Panc1 (cell line): ENCODE measurements around the gene ENDOG.

Experiments used
- POLR2AphosphoS5 ChIP-seq: IDR thresholded peaks from 2 replicates; pipeline ENCODE4 v1.6.1; 2012; ENCODE audit warnings: mild to moderate bottlenecking, low read depth, low read length, moderate library complexity
- TF ChIP-seq, protein P1 (sequence below): fragments of 450-650 bp; IDR thresholded peaks from 2 replicates; pipeline ENCODE4 v1.5.1; 2017; ENCODE audit warnings: mild to moderate bottlenecking
- TF ChIP-seq, protein P2 (sequence below), 2 experiments: IDR thresholded peaks; 2 replicates each; pipeline ENCODE4 v1.6.1; 2011 to 2012; ENCODE audit warnings: low read depth in 2 of 2, control low read depth in 1 of 2, low read length in 1 of 2, mild to moderate bottlenecking in 1 of 2, moderate library complexity in 1 of 2; ENCODE audit not compliant: insufficient read depth in 1 of 2

DNA sequence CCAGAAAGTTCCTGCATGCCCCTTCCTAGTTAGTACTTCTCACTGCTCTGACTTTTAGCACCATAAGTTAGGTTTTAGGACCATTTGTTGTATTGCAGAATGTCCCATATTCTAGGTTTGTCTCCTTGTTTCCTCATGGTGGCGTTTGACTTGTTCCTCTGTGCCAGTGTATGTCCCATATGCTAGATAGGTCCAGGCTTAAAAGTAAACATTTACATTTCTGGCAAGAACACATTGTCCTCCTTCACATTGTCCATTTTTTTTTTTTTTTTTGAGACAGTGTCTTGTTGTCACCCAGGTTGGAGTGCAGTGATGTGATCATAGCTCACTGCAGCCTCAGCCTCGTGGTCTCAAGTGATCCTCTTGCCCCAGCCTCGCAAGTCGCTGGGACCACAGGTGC lies 15.8 kb upstream of the ENDOG start:
- TF ChIP-seq, protein P1, sequence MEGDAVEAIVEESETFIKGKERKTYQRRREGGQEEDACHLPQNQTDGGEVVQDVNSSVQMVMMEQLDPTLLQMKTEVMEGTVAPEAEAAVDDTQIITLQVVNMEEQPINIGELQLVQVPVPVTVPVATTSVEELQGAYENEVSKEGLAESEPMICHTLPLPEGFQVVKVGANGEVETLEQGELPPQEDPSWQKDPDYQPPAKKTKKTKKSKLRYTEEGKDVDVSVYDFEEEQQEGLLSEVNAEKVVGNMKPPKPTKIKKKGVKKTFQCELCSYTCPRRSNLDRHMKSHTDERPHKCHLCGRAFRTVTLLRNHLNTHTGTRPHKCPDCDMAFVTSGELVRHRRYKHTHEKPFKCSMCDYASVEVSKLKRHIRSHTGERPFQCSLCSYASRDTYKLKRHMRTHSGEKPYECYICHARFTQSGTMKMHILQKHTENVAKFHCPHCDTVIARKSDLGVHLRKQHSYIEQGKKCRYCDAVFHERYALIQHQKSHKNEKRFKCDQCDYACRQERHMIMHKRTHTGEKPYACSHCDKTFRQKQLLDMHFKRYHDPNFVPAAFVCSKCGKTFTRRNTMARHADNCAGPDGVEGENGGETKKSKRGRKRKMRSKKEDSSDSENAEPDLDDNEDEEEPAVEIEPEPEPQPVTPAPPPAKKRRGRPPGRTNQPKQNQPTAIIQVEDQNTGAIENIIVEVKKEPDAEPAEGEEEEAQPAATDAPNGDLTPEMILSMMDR, result no peak
- no peak for TF ChIP-seq POLR2AphosphoS5
- TF ChIP-seq, protein P2, sequence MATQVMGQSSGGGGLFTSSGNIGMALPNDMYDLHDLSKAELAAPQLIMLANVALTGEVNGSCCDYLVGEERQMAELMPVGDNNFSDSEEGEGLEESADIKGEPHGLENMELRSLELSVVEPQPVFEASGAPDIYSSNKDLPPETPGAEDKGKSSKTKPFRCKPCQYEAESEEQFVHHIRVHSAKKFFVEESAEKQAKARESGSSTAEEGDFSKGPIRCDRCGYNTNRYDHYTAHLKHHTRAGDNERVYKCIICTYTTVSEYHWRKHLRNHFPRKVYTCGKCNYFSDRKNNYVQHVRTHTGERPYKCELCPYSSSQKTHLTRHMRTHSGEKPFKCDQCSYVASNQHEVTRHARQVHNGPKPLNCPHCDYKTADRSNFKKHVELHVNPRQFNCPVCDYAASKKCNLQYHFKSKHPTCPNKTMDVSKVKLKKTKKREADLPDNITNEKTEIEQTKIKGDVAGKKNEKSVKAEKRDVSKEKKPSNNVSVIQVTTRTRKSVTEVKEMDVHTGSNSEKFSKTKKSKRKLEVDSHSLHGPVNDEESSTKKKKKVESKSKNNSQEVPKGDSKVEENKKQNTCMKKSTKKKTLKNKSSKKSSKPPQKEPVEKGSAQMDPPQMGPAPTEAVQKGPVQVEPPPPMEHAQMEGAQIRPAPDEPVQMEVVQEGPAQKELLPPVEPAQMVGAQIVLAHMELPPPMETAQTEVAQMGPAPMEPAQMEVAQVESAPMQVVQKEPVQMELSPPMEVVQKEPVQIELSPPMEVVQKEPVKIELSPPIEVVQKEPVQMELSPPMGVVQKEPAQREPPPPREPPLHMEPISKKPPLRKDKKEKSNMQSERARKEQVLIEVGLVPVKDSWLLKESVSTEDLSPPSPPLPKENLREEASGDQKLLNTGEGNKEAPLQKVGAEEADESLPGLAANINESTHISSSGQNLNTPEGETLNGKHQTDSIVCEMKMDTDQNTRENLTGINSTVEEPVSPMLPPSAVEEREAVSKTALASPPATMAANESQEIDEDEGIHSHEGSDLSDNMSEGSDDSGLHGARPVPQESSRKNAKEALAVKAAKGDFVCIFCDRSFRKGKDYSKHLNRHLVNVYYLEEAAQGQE (IDR thresholded peaks at IDR 0.05; ENCODE audit: insufficient read depth in 1 of 2, low read depth in 2 of 2, low read length in 1 of 2), result no peak
